CD14-positive monocyte (primary cell): ENCODE measurements around the gene CAMTA1. TPM values are rescaled to one million over a fixed set of nuclear protein-coding genes. Genes with fewer than 3 reads are reported as not detected.

ENCODE experiments used
- DNase-seq, 3 donors: peaks; one replicate each; pipeline ENCODE4 v3.0.0-alpha.2; 2011 to 2022
- H2AFZ ChIP-seq: 2 replicates; pipeline ENCODE4 v1.6.0; 2012; ENCODE audit warnings: mild to moderate bottlenecking, low read depth, low read length, inconsistent platforms; ENCODE audit not compliant: insufficient read depth, poor library complexity, severe bottlenecking
- H3K27ac ChIP-seq, 2 donors: 1 replicate in 1 of 2; 2 replicates in 1 of 2; pipeline ENCODE4 v1.5.1; 2012 to 2013; ENCODE audit warnings: low read length in 2 of 2, control low read depth in 1 of 2, inconsistent platforms in 1 of 2, low read depth in 1 of 2, mild to moderate bottlenecking in 1 of 2
- H3K27me3 ChIP-seq, 2 donors: one replicate each; pipeline versions ENCODE4 v1.6.0 to v1.6.1; 2011 to 2013; ENCODE audit warnings: low read length in 2 of 2; ENCODE audit not compliant: control insufficient read depth in 2 of 2, insufficient read depth in 2 of 2
- H3K36me3 ChIP-seq, 2 donors: replicated peaks in 1 of 2; 1 replicate in 1 of 2; 2 replicates in 1 of 2; pipeline versions ENCODE4 v1.5.1 to v1.6.1; 2012 to 2013; ENCODE audit warnings: low read length in 2 of 2, control low read depth in 1 of 2, inconsistent platforms in 1 of 2, mild to moderate bottlenecking in 1 of 2; ENCODE audit not compliant: insufficient read depth in 2 of 2, control insufficient read depth in 1 of 2
- H3K4me1 ChIP-seq, 2 donors: 1 replicate in 1 of 2; 2 replicates in 1 of 2; pipeline versions ENCODE4 v1.5.1 to v1.6.1; 2012 to 2013; ENCODE audit warnings: low read length in 2 of 2, control low read depth in 1 of 2, inconsistent platforms in 1 of 2, mild to moderate bottlenecking in 1 of 2, moderate library complexity in 1 of 2; ENCODE audit not compliant: insufficient read depth in 2 of 2, control insufficient read depth in 1 of 2
- H3K4me2 ChIP-seq: replicated peaks from 2 replicates; pipeline ENCODE3; 2012; ENCODE audit warnings: low read length, moderate library complexity, mild to moderate bottlenecking; ENCODE audit not compliant: poor library complexity, severe bottlenecking; ENCODE audit errors: extremely low read depth
- H3K4me3 ChIP-seq, 3 experiments: fragments of 200-600 bp in 1 of 3; sonication (generic) in 1 of 3; replicated peaks in 1 of 3; 1 replicate in 2 of 3; 2 replicates in 1 of 3; pipeline ENCODE4 v1.5.1; 2011 to 2013; ENCODE audit warnings: low read length in 3 of 3, mild to moderate bottlenecking in 3 of 3, control low read depth in 2 of 3, low read depth in 2 of 3, inconsistent platforms in 1 of 3, moderate library complexity in 1 of 3
- H3K79me2 ChIP-seq: 2 replicates; pipeline ENCODE4 v1.6.0; 2012; ENCODE audit warnings: mild to moderate bottlenecking, control low read depth, inconsistent platforms, low read length, moderate library complexity; ENCODE audit not compliant: insufficient read depth
- H3K9ac ChIP-seq: 2 replicates; pipeline ENCODE4 v1.6.0; 2017; ENCODE audit warnings: low read length, mild to moderate bottlenecking; ENCODE audit not compliant: insufficient read depth, poor library complexity, severe bottlenecking
- H3K9me3 ChIP-seq, 2 donors: replicated peaks in 1 of 2; 1 replicate in 1 of 2; 2 replicates in 1 of 2; pipeline versions ENCODE4 v1.5.1 to v1.6.1; 2012 to 2013; ENCODE audit warnings: low read length in 2 of 2, control low read depth in 1 of 2; ENCODE audit not compliant: control insufficient read depth in 1 of 2, insufficient read depth in 1 of 2
- H4K20me1 ChIP-seq: 2 replicates; pipeline ENCODE4 v1.6.0; 2012; ENCODE audit warnings: mild to moderate bottlenecking, low read length, control low read depth, moderate library complexity; ENCODE audit not compliant: insufficient read depth
- H3K27ac Mint-ChIP-seq, 7 donors: one replicate each; pipeline ENCODE4 v1.8.0; 2020; ENCODE audit warnings: mild to moderate bottlenecking in 7 of 7, mixed read lengths in 7 of 7, moderate library complexity in 6 of 7, inconsistent platforms in 2 of 7
- H3K27me3 Mint-ChIP-seq, 3 donors: one replicate each; pipeline ENCODE4 v1.8.0; 2021 to 2022; ENCODE audit warnings: low read depth in 3 of 3, mild to moderate bottlenecking in 3 of 3, mixed read lengths in 3 of 3, moderate library complexity in 3 of 3, inconsistent platforms in 1 of 3
- H3K36me3 Mint-ChIP-seq, 2 donors: one replicate each; pipeline ENCODE4 v1.8.0; 2020; ENCODE audit warnings: mixed read lengths in 2 of 2, inconsistent platforms in 1 of 2, mild to moderate bottlenecking in 1 of 2
- H3K4me1 Mint-ChIP-seq: one replicate; pipeline ENCODE4 v1.8.0; 2020; ENCODE audit warnings: mild to moderate bottlenecking, mixed read lengths
- H3K4me3 Mint-ChIP-seq, 2 donors: one replicate each; pipeline ENCODE4 v1.8.0; 2020; ENCODE audit warnings: mild to moderate bottlenecking in 2 of 2, mixed read lengths in 2 of 2, moderate library complexity in 1 of 2
- H3K9me3 Mint-ChIP-seq, 7 donors: one replicate each; pipeline ENCODE4 v1.8.0; 2020 to 2022; ENCODE audit warnings: mixed read lengths in 7 of 7, mild to moderate bottlenecking in 6 of 7, moderate library complexity in 6 of 7, inconsistent platforms in 2 of 7
- CTCF ChIP-seq: fragments of 200-600 bp; IDR thresholded peaks from one replicate; pipeline ENCODE4 v1.8.0; 2022; ENCODE audit warnings: antibody characterized with exemption, mild to moderate bottlenecking
- WGBS: methylation state at CpG from one replicate; pipeline ENCODE4 v1.1.5; 2013; ENCODE audit warnings: missing lambda C conversion rate; ENCODE audit not compliant: insufficient coverage; 5-methylcytosine and 5-hydroxymethylcytosine counted together
- intact Hi-C, 2 donors: fragments of 100-400 bp; cut with micrococcal nuclease; formaldehyde crosslinking; loops; one replicate each; pipeline versions ENCODE4 v1.15.0 to v1.15.1; 2023
- polyA plus RNA-seq, 3 donors: library from polyadenylated mRNA; depleted of rRNA in 1 of 3; unstranded in 2 of 3; stranded (reverse) in 1 of 3; fragments of 300-500 nt in 2 of 3; fragments of >200 nt in 1 of 3; fragmentation: Illumina TruSeq in 2 of 3; gene quantifications; 1 replicate in 2 of 3; 2 replicates in 1 of 3; pipeline ENCODE4 v1.2.3, GENCODE V29; 2012 to 2021

The CAMTA1 gene
- polyA plus RNA-seq, 3 donors, result 52.0 to 89.6 (median 78.3) TPM

- Histone ChIP-seq H3K27me3 (no peaks in the 10 kb centered on the region), H3K79me2 (no peaks in the 10 kb centered on the region), H3K4me3 (no peak overlapping the region), H3K4me1 (no peaks in the 10 kb centered on the region), H2AFZ (no peak overlapping the region), H3K9ac (no peak overlapping the region), H4K20me1 (no peaks in the 10 kb centered on the region), H3K4me2 (no peak overlapping the region), H3K36me3 (no peaks in the 10 kb centered on the region), H3K27ac (no peak overlapping the region), H3K9me3 (no peaks in the 10 kb centered on the region)
- H3K9me3 Mint-ChIP-seq, result peaks cover 0 to 2% (median 0%) of the 10 kb centered on the region in 7 donors
- H3K36me3 Mint-ChIP-seq, result no peaks in the 10 kb centered on the region
- DNase-seq, result no peak
- H3K4me1 Mint-ChIP-seq, result peaks cover 3% of the 10 kb centered on the region
- H3K27me3 Mint-ChIP-seq, result peaks cover 5 to 12% (median 5%) of the 10 kb centered on the region in 3 donors
- no peak for TF ChIP-seq CTCF
- H3K27ac Mint-ChIP-seq, result no peak overlapping the region
- intact Hi-C loops, result no loop called here
- 62% methylated on average over 4 of the region's 5 CpGs for WGBS
- H3K4me3 Mint-ChIP-seq, result no peak overlapping the region
These were observed 729.9 kb downstream of the CAMTA1 start for GRCh38 chr1:7515175-7515574.

- Histone ChIP-seq H3K36me3 (no peaks in the 10 kb centered on the region), H3K9ac (no peak overlapping the region), H3K9me3 (no peaks in the 10 kb centered on the region), H3K27me3 (no peaks in the 10 kb centered on the region), H3K79me2 (no peaks in the 10 kb centered on the region), H2AFZ (no peak overlapping the region), H3K27ac (no peak overlapping the region), H3K4me2 (no peak overlapping the region), H4K20me1 (no peaks in the 10 kb centered on the region), H3K4me1 (no peaks in the 10 kb centered on the region), H3K4me3 (no peak overlapping the region)
- no peak for TF ChIP-seq CTCF
- WGBS, result 90% methylated on average over 2 of the region's 8 CpGs
- Mint-ChIP-seq H3K4me1 (peaks cover 3% of the 10 kb centered on the region), H3K36me3 (no peaks in the 10 kb centered on the region), H3K27ac (no peak overlapping the region), H3K9me3 (peaks cover 0 to 3% (median 0%) of the 10 kb centered on the region in 7 donors), H3K27me3 (peaks cover 4 to 12% (median 4%) of the 10 kb centered on the region in 3 donors), H3K4me3 (no peak overlapping the region)
- intact Hi-C loops, result no loop called here
- DNase-seq, result no peak
These were observed 730.6 kb downstream of the CAMTA1 start for GRCh38 chr1:7515904-7516303.
